HCT116 (cell line): Measurements from ENCODE around the gene HMGN1. TPM values are rescaled to one million over a fixed set of nuclear protein-coding genes. Genes with fewer than 3 reads are reported as not detected.

Experiments
- ATAC-seq: fragments of 200-7000 bp; cut with Tn5 transposase; 2 replicates; pipeline ENCODE4 v1.9.1; 2020; ENCODE audit warnings: mild to moderate bottlenecking, moderate library complexity
- BruUV-seq: library from RNA; stranded (reverse); fragments of 400-500 nt; replicated peaks from 2 replicates; lab custom pipeline; 2021; lab: Mats Ljungman, UMichigan
- CTCF ChIA-PET: fragments of 300-600 bp; sonication (Branson Sonifier 250); formaldehyde crosslinking; loops from one replicate; lab custom pipeline; 2021; ENCODE audit warnings: antibody characterized with exemption; lab: Charles Lee
- POLR2A ChIA-PET: fragments of 300-600, 350-600 bp; sonication (Branson Sonifier 250); formaldehyde crosslinking; loops from one replicate; lab custom pipeline; 2021; ENCODE audit warnings: antibody characterized with exemption; lab: Charles Lee
- RAD21 ChIA-PET, 2 experiments: fragments of 300-600 bp; sonication (Branson Sonifier 250); formaldehyde crosslinking; loops; one replicate each; lab custom pipeline; 2023; ENCODE audit warnings: low total read pairs in 2 of 2; ENCODE audit not compliant: uncharacterized antibody in 2 of 2, unreplicated experiment in 2 of 2, low non-redundant PET in 1 of 2; lab: Charles Lee
- DNase-seq: peaks from one replicate; pipeline ENCODE4 v3.0.0-alpha.2; 2010; ENCODE audit warnings: low read depth, low spot score
- H2AFZ ChIP-seq: fragments of 200-600 bp; shearing (Covaris generic), sonication (generic); 2 replicates; pipeline ENCODE4 v1.6.1; 2017; ENCODE audit warnings: low read depth, mixed run types, mixed read lengths, antibody characterized with exemption, low read length; ENCODE audit not compliant: poor library complexity, severe bottlenecking
- H3K27ac ChIP-seq: 2 replicates; pipeline ENCODE4 v1.5.1; 2012; ENCODE audit warnings: low read depth, low read length
- H3K27me3 ChIP-seq: fragments of 200-600 bp; sonication (generic); 2 replicates; pipeline ENCODE4 v1.6.1; 2016; ENCODE audit warnings: mixed run types, low read length, mixed read lengths; ENCODE audit not compliant: insufficient read depth
- H3K36me3 ChIP-seq, 2 experiments: fragments of 200-500 bp in 1 of 2; fragments of 200-600 bp in 1 of 2; sonication (Bioruptor generic) in 1 of 2; sonication (generic) in 1 of 2; 2 replicates each; pipeline versions ENCODE4 v1.5.1 to v1.6.1; 2014 to 2016; ENCODE audit warnings: low read length in 2 of 2, inconsistent platforms in 1 of 2, mixed read lengths in 1 of 2, mixed run types in 1 of 2; ENCODE audit not compliant: insufficient read depth in 2 of 2, control insufficient read depth in 1 of 2
- H3K4me1 ChIP-seq, 2 experiments: fragments of 200-600 bp in 1 of 2; sonication (generic) in 1 of 2; 2 replicates each; pipeline versions ENCODE4 v1.5.1 to v1.6.1; 2012 to 2017; ENCODE audit warnings: low read length in 2 of 2, inconsistent platforms in 1 of 2, mild to moderate bottlenecking in 1 of 2, mixed read lengths in 1 of 2, mixed run types in 1 of 2, moderate library complexity in 1 of 2; ENCODE audit not compliant: insufficient read depth in 2 of 2, control insufficient read depth in 1 of 2
- H3K4me2 ChIP-seq: fragments of 200-600 bp; sonication (generic); 2 replicates; pipeline ENCODE4 v1.6.1; 2017; ENCODE audit warnings: mixed run types, low read length, mixed read lengths
- H3K4me3 ChIP-seq, 2 experiments: fragments of 200-600 bp in 1 of 2; sonication (generic) in 1 of 2; replicated peaks in 1 of 2; 2 replicates each; pipeline ENCODE4 v1.5.1; 2011 to 2016; ENCODE audit warnings: low read length in 2 of 2, control low read depth in 1 of 2, low read depth in 1 of 2, mild to moderate bottlenecking in 1 of 2, mixed read lengths in 1 of 2, mixed run types in 1 of 2
- H3K79me2 ChIP-seq: fragments of 200-600 bp; sonication (generic); 2 replicates; pipeline ENCODE4 v1.6.1; 2017; ENCODE audit warnings: mild to moderate bottlenecking, mixed run types, low read length, moderate library complexity, mixed read lengths; ENCODE audit not compliant: insufficient read depth
- H3K9ac ChIP-seq: fragments of 200-600 bp; sonication (generic); 2 replicates; pipeline ENCODE4 v1.6.1; 2016; ENCODE audit warnings: low read length, mixed read lengths
- H3K9me2 ChIP-seq: fragments of 200-600 bp; sonication (generic), shearing (Covaris generic); 2 replicates; pipeline ENCODE4 v1.6.1; 2017; ENCODE audit warnings: mixed run types, mild to moderate bottlenecking, moderate library complexity; ENCODE audit not compliant: insufficient read depth
- H3K9me3 ChIP-seq, 2 experiments: fragments of 200-500 bp in 1 of 2; fragments of 200-600 bp in 1 of 2; sonication (Bioruptor generic) in 1 of 2; sonication (generic) in 1 of 2; 2 replicates each; pipeline ENCODE4 v1.6.1; 2014 to 2017; ENCODE audit warnings: low read length in 2 of 2, mixed read lengths in 2 of 2, inconsistent platforms in 1 of 2, low read depth in 1 of 2, mild to moderate bottlenecking in 1 of 2, mixed run types in 1 of 2, moderate library complexity in 1 of 2; ENCODE audit not compliant: control insufficient read depth in 1 of 2, insufficient read depth in 1 of 2
- H4K20me1 ChIP-seq: fragments of 200-600 bp; sonication (generic), shearing (Covaris generic); 2 replicates; pipeline ENCODE4 v1.6.1; 2017; ENCODE audit warnings: mixed run types, mild to moderate bottlenecking, moderate library complexity; ENCODE audit not compliant: insufficient read depth
- CBX3 ChIP-seq: IDR thresholded peaks from 2 replicates; pipeline ENCODE4 v1.6.1; 2012; ENCODE audit warnings: low read depth
- CTCF ChIP-seq, 3 experiments: fragments of 200-600 bp in 1 of 3; sonication (generic) in 1 of 3; IDR thresholded peaks in 2 of 3; conservative IDR thresholded peaks in 1 of 3; 2 replicates each; pipeline ENCODE4 v1.5.1; 2012 to 2017; ENCODE audit warnings: low read depth in 2 of 3, low read length in 2 of 3, antibody characterized with exemption in 1 of 3, borderline replicate concordance in 1 of 3, control low read depth in 1 of 3, mild to moderate bottlenecking in 1 of 3, mixed read lengths in 1 of 3, mixed run types in 1 of 3, moderate library complexity in 1 of 3; ENCODE audit not compliant: insufficient read depth in 1 of 3
- ELF1 ChIP-seq: IDR thresholded peaks from 2 replicates; pipeline ENCODE4 v1.6.1; 2012; ENCODE audit warnings: low read depth, borderline replicate concordance
- EZH2 ChIP-seq: fragments of 200-600 bp; sonication (generic); IDR thresholded peaks from 2 replicates; pipeline ENCODE4 v1.6.1; 2017; ENCODE audit warnings: antibody characterized with exemption, mixed run types
- JUND ChIP-seq: IDR thresholded peaks from 2 replicates; pipeline ENCODE4 v1.6.1; 2012
- MAX ChIP-seq: IDR thresholded peaks from 2 replicates; pipeline ENCODE4 v1.6.1; 2012
- POLR2AphosphoS5 ChIP-seq: IDR thresholded peaks from 2 replicates; pipeline ENCODE4 v1.6.1; 2011; ENCODE audit warnings: mild to moderate bottlenecking, low read depth, low read length, moderate library complexity
- REST ChIP-seq: IDR thresholded peaks from 2 replicates; pipeline ENCODE4 v1.6.1; 2012; ENCODE audit warnings: low read depth
- SIN3A ChIP-seq: IDR thresholded peaks from 2 replicates; pipeline ENCODE4 v1.6.1; 2012; ENCODE audit warnings: low read depth
- SP1 ChIP-seq: IDR thresholded peaks from 2 replicates; pipeline ENCODE4 v1.6.1; 2012; ENCODE audit warnings: low read depth
- SRF ChIP-seq: IDR thresholded peaks from 2 replicates; pipeline ENCODE4 v1.6.1; 2012; ENCODE audit warnings: low read depth
- TCF7L2 ChIP-seq: IDR thresholded peaks from 2 replicates; pipeline ENCODE4 v1.7.0; 2011; ENCODE audit warnings: borderline replicate concordance, inconsistent platforms; ENCODE audit not compliant: insufficient read depth, insufficient read length; ENCODE audit errors: extremely low read depth
- YY1 ChIP-seq: IDR thresholded peaks from 2 replicates; pipeline ENCODE4 v1.6.1; 2011; ENCODE audit warnings: low read length, low read depth, moderate library complexity, mild to moderate bottlenecking; ENCODE audit not compliant: insufficient replicate concordance; ENCODE audit errors: extremely low read depth
- ZBTB33 ChIP-seq: IDR thresholded peaks from 2 replicates; pipeline ENCODE4 v1.6.1; 2011; ENCODE audit warnings: mild to moderate bottlenecking, low read length, moderate library complexity; ENCODE audit not compliant: insufficient replicate concordance; ENCODE audit errors: extremely low read depth
- ZFX ChIP-seq: fragments of 450-650 bp; IDR thresholded peaks from 2 replicates; pipeline ENCODE4 v1.6.1; 2017
- ZNF274 ChIP-seq: fragments of 200-500 bp; sonication (Bioruptor generic); IDR thresholded peaks from 2 replicates; pipeline ENCODE4 v1.6.1; 2014; ENCODE audit warnings: mild to moderate bottlenecking, low read depth, low read length, inconsistent platforms
- intact Hi-C: fragments of 100-400 bp; cut with micrococcal nuclease; formaldehyde crosslinking; loops from 2 replicates; pipeline ENCODE4 v1.10.0; 2022
- total RNA-seq: library from RNA; stranded (reverse); gene quantifications from one replicate; pipeline ENCODE4 v1.2.1, GENCODE V29; 2021; ENCODE audit not compliant: unreplicated experiment

The HMGN1 gene
- total RNA-seq, 1 experiment from 2014 or later, result 399 TPM

GRCh38 chr21:39364949-39365348, 16.1 kb upstream of the HMGN1 start:
- Histone ChIP-seq H3K4me2 (no peak overlapping the region), H3K9me3 (no peaks in the 10 kb centered on the region), H3K27ac (no peak overlapping the region), H4K20me1 (no peaks in the 10 kb centered on the region), H2AFZ (no peak overlapping the region), H3K9me2 (no peaks in the 10 kb centered on the region), H3K27me3 (no peaks in the 10 kb centered on the region), H3K4me3 (no peak overlapping the region), H3K36me3 (no peaks in the 10 kb centered on the region), H3K9ac (no peak overlapping the region), H3K4me1 (peaks cover 0 to 5% of the 10 kb centered on the region in 2 experiments; a peak in 1 of 4 replicates), H3K79me2 (no peaks in the 10 kb centered on the region)
- BruUV-seq, result no TSS peak
- RAD21 ChIA-PET, result interaction anchor here in 1 of 2 experiments (0.6 kb wide), 1 partner anchor 52 kb away, joined by 4 read pairs; no protein-coding TSS in a partner anchor
- DNase-seq (no peak), ATAC-seq (no peak)
- CTCF ChIA-PET, result no interaction called here
- intact Hi-C loops, result no loop called here
- TF ChIP-seq SP1 (no peak), POLR2AphosphoS5 (no peak), ZNF274 (no peak), REST (no peak), EZH2 (no peak), CBX3 (no peak), YY1 (no peak), CTCF (IDR thresholded peaks at IDR 0.05 in 2 of 3, conservative IDR thresholded peaks at IDR 0.05 in 1 of 3; ENCODE audit: borderline replicate concordance in 1 of 3, insufficient read depth in 1 of 3, low read depth in 2 of 3, low read length in 2 of 3) (no peak), ZBTB33 (no peak), TCF7L2 (no peak), MAX (no peak), ZFX (no peak), SIN3A (no peak), SRF (no peak), JUND (no peak), ELF1 (no peak)
- POLR2A ChIA-PET, result no interaction called here
